ENCODE results near the gene TNRC6C. TPM values are rescaled to one million over a fixed set of nuclear protein-coding genes. Genes with fewer than 3 reads are reported as not detected.

Gene TNRC6C
- total and polyA plus RNA-seq, 2 of the 13 experiments (the other 11 are each of a cell fraction or from before 2014, with no cell fraction given) = 0.66 to 4.9 TPM

- TF ChIP-seq ZBTB25 (CRISPR knock-in tag; IDR thresholded peaks at IDR 0.05) (peak; percentile 73; the same call in 1 of the 2 replicates), NFATC3 (CRISPR knock-in tag; IDR thresholded peaks at IDR 0.05) (peak; percentile 66; the same call in 1 of the 2 replicates), ZNF687 (CRISPR knock-in tag; IDR thresholded peaks at IDR 0.05) (peak; percentile 75), ZNF766 (CRISPR knock-in tag; IDR thresholded peaks at IDR 0.05; ENCODE audit: borderline replicate concordance) (no peak), ZNF430 (CRISPR knock-in tag; IDR thresholded peaks at IDR 0.05) (no peak), RXRA (CRISPR knock-in tag; IDR thresholded peaks at IDR 0.05) (peak; percentile 67; the same call in 1 of the 2 replicates), ERF (CRISPR knock-in tag; IDR thresholded peaks at IDR 0.05) (peak; percentile 79; the same call in 1 of the 2 replicates), ZNF142 (CRISPR knock-in tag; IDR thresholded peaks at IDR 0.05) (0 out of 2 replicates have a peak, but pooled peaks have one; percentile 44), UBTF (CRISPR knock-in tag; IDR thresholded peaks at IDR 0.05) (peak; percentile 55; the same call in 1 of the 2 replicates), ZNF572 (CRISPR knock-in tag; IDR thresholded peaks at IDR 0.05) (peak; percentile 96), PITX1 (CRISPR knock-in tag; IDR thresholded peaks at IDR 0.05) (no peak), ELF3 (CRISPR knock-in tag; IDR thresholded peaks at IDR 0.05) (peak; percentile 44; the same call in 1 of the 2 replicates), ZNF256 (CRISPR knock-in tag; conservative IDR thresholded peaks at IDR 0.05) (no peak), ZNF605 (CRISPR knock-in tag; IDR thresholded peaks at IDR 0.05) (0 out of 2 replicates have a peak, but pooled peaks have one; percentile 5)
These were observed 154.3 kb downstream of the TNRC6C start (continued) for GRCh38 chr17:78112518-78113471.
